K562 (cell line): ENCODE results near the gene ANO6. TPM values are rescaled to one million over a fixed set of nuclear protein-coding genes. Genes with fewer than 3 reads are reported as not detected.

Experiments
- ATAC-seq: fragments of 200-7000 bp; cut with Tn5 transposase; 3 replicates; pipeline ENCODE4 v1.9.1; 2020; ENCODE audit warnings: moderate library complexity
- BruUV-seq: library from RNA; stranded (reverse); fragments of 400-500 nt; replicated peaks from 2 replicates; lab custom pipeline; 2021; lab: Mats Ljungman, UMichigan
- CTCF ChIA-PET: fragments of 300-600 bp; formaldehyde crosslinking; extraction: SDS; loops from one replicate; lab custom pipeline; 2021; ENCODE audit warnings: low intra/inter-chr PET ratio; lab: Yijun Ruan, JAX
- POLR2A ChIA-PET: fragments of 300-600, 350-650 bp; sonication (Branson Sonifier 250); formaldehyde crosslinking; extraction: SDS; loops from one replicate; lab custom pipeline; 2021; ENCODE audit warnings: antibody characterized with exemption, inconsistent platforms; lab: Yijun Ruan, JAX
- DNase-seq, 4 experiments: peaks; one replicate each; pipeline versions ENCODE4 v3.0.0 to v3.0.0-alpha.2; 2011 to 2018; ENCODE audit warnings: low spot score in 3 of 4, mixed read lengths in 3 of 4; ENCODE audit errors: extremely low read depth in 1 of 4
- FAIRE-seq: peaks from 2 replicates; lab custom pipeline; 2011; peaks lifted over from hg19 to GRCh38; lab: Jason Lieb, UNC
- H2AFZ ChIP-seq: 2 replicates; pipeline ENCODE4 v1.6.0; 2011; ENCODE audit warnings: low read depth, low read length, control low read depth, inconsistent platforms
- H3K27ac ChIP-seq: fragments of 200-600 bp; 3 replicates; pipeline ENCODE4 v1.8.0; 2011; ENCODE audit warnings: low read depth, mild to moderate bottlenecking, control low read depth, inconsistent platforms, low read length, moderate library complexity, mixed read lengths; ENCODE audit errors: extremely low read depth
- H3K27me3 ChIP-seq, 2 experiments: fragments of 300-600 bp in 1 of 2; 2 replicates in 1 of 2; 3 replicates in 1 of 2; pipeline versions ENCODE4 v1.6.0 to v1.8.0; 2011; ENCODE audit warnings: inconsistent platforms in 2 of 2, low read length in 2 of 2, mild to moderate bottlenecking in 1 of 2, mixed read lengths in 1 of 2, moderate library complexity in 1 of 2; ENCODE audit not compliant: control insufficient read depth in 2 of 2, insufficient read depth in 2 of 2
- H3K36me3 ChIP-seq: fragments of 300-600 bp; 3 replicates; pipeline ENCODE4 v1.8.0; 2011; ENCODE audit warnings: mild to moderate bottlenecking, low read length, inconsistent platforms; ENCODE audit not compliant: control insufficient read depth, insufficient read depth
- H3K4me1 ChIP-seq, 2 experiments: fragments of 200-600 bp in 1 of 2; replicated peaks in 1 of 2; 2 replicates in 1 of 2; 3 replicates in 1 of 2; pipeline versions ENCODE4 v1.5.1 to v1.8.0; 2011; ENCODE audit warnings: inconsistent platforms in 2 of 2, low read length in 2 of 2, mild to moderate bottlenecking in 1 of 2, mixed read lengths in 1 of 2, moderate library complexity in 1 of 2; ENCODE audit not compliant: control insufficient read depth in 2 of 2, insufficient read depth in 2 of 2
- H3K4me2 ChIP-seq: 2 replicates; pipeline ENCODE4 v1.6.1; 2011; ENCODE audit warnings: low read length, control low read depth, inconsistent platforms, mixed read lengths; ENCODE audit not compliant: insufficient read depth
- H3K4me3 ChIP-seq: fragments of 200-600 bp; sonication (generic), shearing (Covaris generic); 2 replicates; pipeline ENCODE4 v1.5.1; 2016; ENCODE audit warnings: control low read depth, inconsistent platforms
- H3K79me2 ChIP-seq: fragments of 200-600 bp; 3 replicates; pipeline ENCODE4 v1.8.0; 2011; ENCODE audit warnings: low read length, inconsistent platforms; ENCODE audit not compliant: control insufficient read depth, insufficient read depth
- H3K9ac ChIP-seq, 2 experiments: 2 replicates each; pipeline versions ENCODE4 v1.6.0 to v1.6.1; 2011; ENCODE audit warnings: low read depth in 2 of 2, low read length in 2 of 2, control low read depth in 1 of 2, inconsistent platforms in 1 of 2, mild to moderate bottlenecking in 1 of 2, mixed read lengths in 1 of 2; ENCODE audit not compliant: insufficient read depth in 1 of 2
- H3K9me1 ChIP-seq: one replicate; pipeline ENCODE4 v1.6.0; 2011; ENCODE audit warnings: inconsistent platforms, mild to moderate bottlenecking, low read length, moderate library complexity; ENCODE audit not compliant: control insufficient read depth, insufficient read depth
- H3K9me3 ChIP-seq: replicated peaks from 2 replicates; pipeline ENCODE4 v1.5.1; 2011; ENCODE audit warnings: low read depth, low read length, inconsistent platforms; ENCODE audit not compliant: control insufficient read depth, insufficient read depth
- H4K20me1 ChIP-seq: replicated peaks from 2 replicates; pipeline ENCODE4 v1.6.1; 2011; ENCODE audit warnings: low read length, inconsistent platforms, mixed read lengths; ENCODE audit not compliant: control insufficient read depth, insufficient read depth
- ARHGAP35 ChIP-seq: fragments of 450-650 bp; IDR thresholded peaks from 2 replicates; pipeline ENCODE4 v1.6.1; 2018; ENCODE audit not compliant: partially characterized antibody
- PHTF2 ChIP-seq: fragments of 250-450 bp; sonication (Bioruptor Pico); IDR thresholded peaks from 2 replicates; pipeline ENCODE4 v1.5.0; 2021; ENCODE audit warnings: mild to moderate bottlenecking
- SOX6 ChIP-seq: fragments of 450-650 bp; IDR thresholded peaks from 2 replicates; pipeline ENCODE4 v1.6.1; 2014; ENCODE audit warnings: mild to moderate bottlenecking
- WGBS: fragments of 100-300 bp; shearing (Covaris generic); methylation state at CpG from one replicate; pipeline ENCODE4 v1.1.6; 2016; ENCODE audit warnings: low coverage, mixed read lengths; ENCODE audit not compliant: insufficient coverage; ENCODE audit errors: missing lambda C conversion rate; 5-methylcytosine and 5-hydroxymethylcytosine counted together
- in situ Hi-C: fragments of 300-500 bp; cut with MboI; formaldehyde crosslinking; loops from 4 replicates; pipeline ENCODE4 v1.15.0; 2018; ENCODE audit warnings: inconsistent platforms, mixed read lengths
- intact Hi-C: fragments of 100-400 bp; cut with micrococcal nuclease; formaldehyde crosslinking; loops from 2 replicates; pipeline ENCODE4 v1.14.2; 2022
- polyA plus RNA-seq, 8 experiments: library from polyadenylated mRNA; depleted of rRNA in 4 of 8; stranded (reverse) in 5 of 8; unstranded in 3 of 8; fragments of >200 nt; fragmentation: Nextera tagmentation in 2 of 8; fragmentation: Illumina TruSeq in 1 of 8; extraction: Ambion mirVana in 2 of 8; extraction: Trizol in 1 of 8; gene quantifications; 2 replicates each; pipeline versions ENCODE4 v1.2.1 to v1.2.3, GENCODE V29; 2011 to 2014; ENCODE audit warnings: inconsistent platforms in 1 of 8, missing spikeins in 1 of 8
- total RNA-seq, 7 experiments: library from RNA; depleted of rRNA in 6 of 7; stranded (reverse); fragments of >200 nt in 6 of 7; fragmentation: Illumina TruSeq in 2 of 7; extraction: Trizol in 2 of 7; gene quantifications; 2 replicates each; pipeline versions ENCODE4 v1.2.1 to v1.2.3, GENCODE V29; 2011 to 2021; ENCODE audit warnings: low replicate concordance in 1 of 7
- TF ChIP-seq, protein P1 (sequence below): fragments of 250-450 bp; sonication (Bioruptor Pico); IDR thresholded peaks from 2 replicates; pipeline ENCODE4 v1.4.0; 2020; ENCODE audit warnings: mild to moderate bottlenecking, moderate library complexity
- TF ChIP-seq, protein P2 (sequence below): sonication (generic); formaldehyde crosslinking; IDR thresholded peaks from 2 replicates; pipeline ENCODE4 v1.8.0; 2023; ENCODE audit warnings: missing genetic modification reagents, mild to moderate bottlenecking, borderline replicate concordance

ANO6 gene
- total and polyA plus RNA-seq, 9 of the 15 experiments (the other 6 are each of a cell fraction or from before 2014, with no cell fraction given) = 3.5 to 24.7 (median 20.3) TPM

DNA sequence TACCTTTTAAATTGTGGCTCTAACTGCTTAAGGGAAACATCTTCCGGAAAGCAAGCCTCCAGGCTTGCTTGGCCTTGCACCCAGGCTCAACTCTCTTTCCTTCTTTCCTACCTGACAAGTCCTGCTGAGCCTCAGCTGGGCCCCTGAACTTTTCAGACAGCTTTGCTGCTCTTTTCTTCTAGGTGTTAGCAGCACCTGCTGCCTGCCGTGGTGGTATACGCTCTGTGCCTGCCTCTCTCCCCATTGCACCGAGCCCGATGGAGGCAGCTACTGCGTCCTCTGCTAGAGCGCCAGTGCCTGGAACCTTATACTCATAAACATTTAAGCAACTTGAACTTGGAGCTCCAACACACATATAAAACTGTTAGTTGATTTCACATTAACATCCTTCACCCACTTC is 195.7 kb downstream of the ANO6 start (continued):
- TF ChIP-seq, protein P1, sequence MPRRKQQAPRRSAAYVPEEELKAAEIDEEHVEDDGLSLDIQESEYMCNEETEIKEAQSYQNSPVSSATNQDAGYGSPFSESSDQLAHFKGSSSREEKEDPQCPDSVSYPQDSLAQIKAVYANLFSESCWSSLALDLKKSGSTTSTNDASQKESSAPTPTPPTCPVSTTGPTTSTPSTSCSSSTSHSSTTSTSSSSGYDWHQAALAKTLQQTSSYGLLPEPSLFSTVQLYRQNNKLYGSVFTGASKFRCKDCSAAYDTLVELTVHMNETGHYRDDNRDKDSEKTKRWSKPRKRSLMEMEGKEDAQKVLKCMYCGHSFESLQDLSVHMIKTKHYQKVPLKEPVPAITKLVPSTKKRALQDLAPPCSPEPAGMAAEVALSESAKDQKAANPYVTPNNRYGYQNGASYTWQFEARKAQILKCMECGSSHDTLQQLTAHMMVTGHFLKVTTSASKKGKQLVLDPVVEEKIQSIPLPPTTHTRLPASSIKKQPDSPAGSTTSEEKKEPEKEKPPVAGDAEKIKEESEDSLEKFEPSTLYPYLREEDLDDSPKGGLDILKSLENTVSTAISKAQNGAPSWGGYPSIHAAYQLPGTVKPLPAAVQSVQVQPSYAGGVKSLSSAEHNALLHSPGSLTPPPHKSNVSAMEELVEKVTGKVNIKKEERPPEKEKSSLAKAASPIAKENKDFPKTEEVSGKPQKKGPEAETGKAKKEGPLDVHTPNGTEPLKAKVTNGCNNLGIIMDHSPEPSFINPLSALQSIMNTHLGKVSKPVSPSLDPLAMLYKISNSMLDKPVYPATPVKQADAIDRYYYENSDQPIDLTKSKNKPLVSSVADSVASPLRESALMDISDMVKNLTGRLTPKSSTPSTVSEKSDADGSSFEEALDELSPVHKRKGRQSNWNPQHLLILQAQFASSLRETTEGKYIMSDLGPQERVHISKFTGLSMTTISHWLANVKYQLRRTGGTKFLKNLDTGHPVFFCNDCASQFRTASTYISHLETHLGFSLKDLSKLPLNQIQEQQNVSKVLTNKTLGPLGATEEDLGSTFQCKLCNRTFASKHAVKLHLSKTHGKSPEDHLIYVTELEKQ (CRISPR knock-in tag) = no peak
- TF ChIP-seq, all 486 proteins: peak for 0

- H3K9me3 ChIP-seq = no peaks in the 10 kb centered on the region
- ChIA-PET CTCF (no interaction called here), POLR2A (interaction anchor here (1.4 kb wide), 1 partner anchor 9 kb away, joined by 3 read pairs; no protein-coding TSS in a partner anchor)
- peak; percentile 62 for ATAC-seq
- H2AFZ ChIP-seq = no peak overlapping the region
- in situ Hi-C loops (no loop called here), intact Hi-C loops (no loop called here)
- H3K9me1 ChIP-seq = no peaks in the 10 kb centered on the region
- FAIRE-seq = peak; percentile 74
- no peak overlapping the region for H3K27ac ChIP-seq
- 75% methylated on average over 4 of the region's 4 CpGs for WGBS
- no peaks in the 10 kb centered on the region for H4K20me1 ChIP-seq
- no peak overlapping the region for H3K4me3 ChIP-seq
- DNase-seq = peak in 2 of 4 experiments; percentile 15 to 56
- H3K9ac ChIP-seq = no peak overlapping the region
- no peak overlapping the region for H3K4me2 ChIP-seq
- BruUV-seq = no TSS peak
- no peaks in the 10 kb centered on the region for H3K27me3 ChIP-seq
- peaks cover 47% of the 10 kb centered on the region; the same call in 2 of the 3 replicates for H3K36me3 ChIP-seq
- H3K79me2 ChIP-seq = no peaks in the 10 kb centered on the region
- no peaks in the 10 kb centered on the region for H3K4me1 ChIP-seq
- TF ChIP-seq ARHGAP35 = no peak
- TF ChIP-seq, protein P2, sequence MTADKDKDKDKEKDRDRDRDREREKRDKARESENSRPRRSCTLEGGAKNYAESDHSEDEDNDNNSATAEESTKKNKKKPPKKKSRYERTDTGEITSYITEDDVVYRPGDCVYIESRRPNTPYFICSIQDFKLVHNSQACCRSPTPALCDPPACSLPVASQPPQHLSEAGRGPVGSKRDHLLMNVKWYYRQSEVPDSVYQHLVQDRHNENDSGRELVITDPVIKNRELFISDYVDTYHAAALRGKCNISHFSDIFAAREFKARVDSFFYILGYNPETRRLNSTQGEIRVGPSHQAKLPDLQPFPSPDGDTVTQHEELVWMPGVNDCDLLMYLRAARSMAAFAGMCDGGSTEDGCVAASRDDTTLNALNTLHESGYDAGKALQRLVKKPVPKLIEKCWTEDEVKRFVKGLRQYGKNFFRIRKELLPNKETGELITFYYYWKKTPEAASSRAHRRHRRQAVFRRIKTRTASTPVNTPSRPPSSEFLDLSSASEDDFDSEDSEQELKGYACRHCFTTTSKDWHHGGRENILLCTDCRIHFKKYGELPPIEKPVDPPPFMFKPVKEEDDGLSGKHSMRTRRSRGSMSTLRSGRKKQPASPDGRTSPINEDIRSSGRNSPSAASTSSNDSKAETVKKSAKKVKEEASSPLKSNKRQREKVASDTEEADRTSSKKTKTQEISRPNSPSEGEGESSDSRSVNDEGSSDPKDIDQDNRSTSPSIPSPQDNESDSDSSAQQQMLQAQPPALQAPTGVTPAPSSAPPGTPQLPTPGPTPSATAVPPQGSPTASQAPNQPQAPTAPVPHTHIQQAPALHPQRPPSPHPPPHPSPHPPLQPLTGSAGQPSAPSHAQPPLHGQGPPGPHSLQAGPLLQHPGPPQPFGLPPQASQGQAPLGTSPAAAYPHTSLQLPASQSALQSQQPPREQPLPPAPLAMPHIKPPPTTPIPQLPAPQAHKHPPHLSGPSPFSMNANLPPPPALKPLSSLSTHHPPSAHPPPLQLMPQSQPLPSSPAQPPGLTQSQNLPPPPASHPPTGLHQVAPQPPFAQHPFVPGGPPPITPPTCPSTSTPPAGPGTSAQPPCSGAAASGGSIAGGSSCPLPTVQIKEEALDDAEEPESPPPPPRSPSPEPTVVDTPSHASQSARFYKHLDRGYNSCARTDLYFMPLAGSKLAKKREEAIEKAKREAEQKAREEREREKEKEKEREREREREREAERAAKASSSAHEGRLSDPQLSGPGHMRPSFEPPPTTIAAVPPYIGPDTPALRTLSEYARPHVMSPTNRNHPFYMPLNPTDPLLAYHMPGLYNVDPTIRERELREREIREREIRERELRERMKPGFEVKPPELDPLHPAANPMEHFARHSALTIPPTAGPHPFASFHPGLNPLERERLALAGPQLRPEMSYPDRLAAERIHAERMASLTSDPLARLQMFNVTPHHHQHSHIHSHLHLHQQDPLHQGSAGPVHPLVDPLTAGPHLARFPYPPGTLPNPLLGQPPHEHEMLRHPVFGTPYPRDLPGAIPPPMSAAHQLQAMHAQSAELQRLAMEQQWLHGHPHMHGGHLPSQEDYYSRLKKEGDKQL (CRISPR knock-in tag) = no peak
- TF ChIP-seq SOX6 = no peak
- no peak for TF ChIP-seq PHTF2
Measured at GRCh38 chr12:45415393-45415817, 199.5 kb downstream of the ANO6 start.
